ENCODE data around the gene CALB2.
"Not testable (repeated sequence)": the region's sequence is repeated elsewhere in the genome, so short reads cannot be mapped to it uniquely, and the experiment has no call there.

Gene CALB2

DNA sequence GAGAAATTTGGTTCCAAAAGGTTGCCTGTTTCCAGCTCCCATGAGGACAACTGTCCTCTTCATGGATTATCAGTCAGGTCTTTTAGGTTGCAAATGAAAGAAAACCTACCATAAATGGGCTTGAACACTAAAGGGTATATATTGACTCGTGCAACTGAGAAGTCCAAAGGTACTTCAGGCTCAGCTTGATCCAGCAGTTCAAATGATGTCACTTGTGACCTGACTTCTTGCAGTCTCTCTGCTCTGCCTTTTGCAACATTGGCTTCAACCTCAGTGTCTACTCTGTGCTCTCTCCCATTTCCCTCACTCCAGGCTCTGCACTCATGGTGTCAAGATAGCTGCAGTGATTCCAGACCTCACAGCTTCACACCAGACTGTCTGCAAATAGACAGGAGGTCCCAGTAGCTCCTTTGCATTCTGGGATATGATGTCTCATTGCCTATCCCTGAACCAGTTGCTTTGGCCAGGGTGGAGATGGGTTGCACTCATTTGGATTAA is 5.5 kb upstream of the CALB2 start:
- no peak for DNase-seq (ENCODE audit: low spot score)

DNA sequence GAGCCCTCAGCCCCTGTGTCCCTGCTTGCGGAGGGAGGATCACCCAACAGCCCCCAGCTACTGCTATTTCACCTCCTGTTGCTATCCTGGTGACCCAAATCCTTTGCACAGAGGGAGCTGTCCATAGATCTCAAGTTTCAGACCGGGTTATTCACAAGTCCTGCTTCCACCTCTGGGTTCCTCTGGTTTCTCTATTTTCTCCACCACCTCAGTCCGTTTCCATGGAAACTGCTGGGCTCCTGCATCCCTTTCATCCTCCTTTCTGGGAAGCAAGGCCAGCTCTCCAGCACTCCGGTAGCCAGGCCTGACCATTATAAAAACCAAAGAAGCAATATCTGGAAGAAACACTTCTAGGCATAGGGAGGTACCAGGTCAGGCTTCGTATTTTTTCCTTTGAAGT is 4.8 kb upstream of the CALB2 start:
- no peak for DNase-seq (ENCODE audit: low spot score)

DNA sequence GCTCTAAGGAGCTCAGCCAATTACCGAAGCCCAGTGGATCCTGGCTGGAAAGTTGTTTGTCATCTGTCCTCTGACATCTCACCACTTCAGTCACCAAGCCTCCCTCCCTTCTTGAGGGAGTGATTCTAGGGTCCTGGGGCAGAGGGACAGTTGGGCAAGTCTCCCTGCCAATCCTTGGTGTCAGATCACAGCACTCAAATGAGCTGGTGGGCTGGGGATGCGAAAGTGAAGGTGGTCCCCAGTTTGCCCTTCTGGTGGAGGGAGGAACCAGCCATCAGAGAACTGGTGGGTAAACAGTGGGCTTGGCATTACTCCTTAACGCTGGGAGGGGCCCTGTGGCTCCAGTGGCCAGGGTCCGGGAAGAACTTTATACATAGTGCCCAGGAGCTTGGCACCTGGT is 4.4 kb upstream of the CALB2 start:
- DNase-seq (ENCODE audit: low spot score): no peak

DNA sequence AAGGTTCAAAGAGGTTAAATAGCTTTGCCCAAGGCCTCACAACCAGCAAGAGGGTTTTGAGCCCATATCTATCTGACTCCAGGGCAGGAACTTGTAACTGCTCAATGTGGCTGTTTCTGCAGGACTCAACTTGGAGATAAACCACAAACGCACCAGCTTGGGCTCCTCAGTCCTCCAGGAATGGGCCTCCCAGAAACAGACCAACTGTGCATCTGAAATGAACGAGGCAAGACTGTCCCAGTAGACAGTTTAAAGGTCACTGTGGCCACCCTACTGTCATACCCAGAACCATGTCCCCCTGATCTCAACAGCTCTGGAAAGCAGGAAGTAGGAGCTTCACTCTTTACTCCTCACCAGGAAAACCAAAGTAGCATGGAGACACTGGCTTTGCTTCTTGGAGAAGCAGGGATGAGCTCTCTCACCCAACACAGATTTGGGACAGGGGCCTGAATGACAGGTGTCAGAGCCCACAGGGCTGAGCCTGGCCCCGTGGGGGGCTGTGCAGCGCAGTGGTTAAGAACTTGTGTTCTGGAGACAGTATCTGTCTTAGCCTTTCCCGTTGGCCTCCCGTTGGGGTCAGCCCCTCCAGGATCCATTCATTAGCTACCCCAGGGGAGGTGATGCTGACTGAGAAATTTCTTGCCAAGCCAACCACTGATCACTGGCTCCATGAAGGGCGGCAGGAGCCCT is 2.3 kb upstream of the CALB2 start:
- DNase-seq (ENCODE audit: low spot score): no peak

DNA sequence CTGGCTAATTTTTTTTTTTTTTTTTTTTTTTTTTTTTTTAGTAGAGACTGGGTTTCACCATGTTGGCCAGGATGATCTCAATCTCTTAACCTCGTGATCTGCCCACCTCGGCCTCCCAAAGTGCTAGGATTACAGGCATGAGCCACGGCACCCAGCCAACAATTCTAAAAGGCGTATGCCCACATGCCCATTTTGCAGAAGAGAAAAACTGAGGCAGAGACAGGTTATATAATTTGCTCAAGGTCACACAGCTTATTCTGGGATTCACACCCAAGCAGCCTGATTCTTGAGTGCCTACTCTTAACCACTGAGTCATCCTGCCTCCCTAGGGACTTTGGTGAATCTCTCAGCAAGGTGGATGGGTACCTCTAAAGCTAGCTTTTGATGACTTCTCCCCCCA is 1.6 kb upstream of the CALB2 start:
- not testable (repeated sequence) for DNase-seq (ENCODE audit: low spot score)

DNA sequence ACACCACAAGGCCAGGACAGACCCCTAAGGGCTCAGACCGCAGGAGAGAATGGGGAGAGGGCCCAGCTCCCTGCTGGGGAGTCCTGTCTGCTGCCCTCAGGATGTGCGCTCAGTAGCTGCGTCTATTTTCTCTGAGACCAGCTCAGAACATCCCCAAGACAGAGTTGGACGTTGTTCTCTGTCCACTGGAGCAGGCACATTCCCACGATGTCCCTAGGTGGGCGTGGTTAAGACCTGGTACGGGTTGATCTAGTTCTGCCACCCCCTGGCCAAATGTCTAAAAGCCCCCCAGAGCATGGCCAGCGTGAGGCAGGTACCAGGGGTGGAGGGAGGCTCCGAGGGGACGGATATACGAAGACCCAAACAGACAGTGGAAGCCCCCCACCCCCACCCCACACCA is 842 bp upstream of the CALB2 start:
- no peak for DNase-seq (ENCODE audit: low spot score)

DNA sequence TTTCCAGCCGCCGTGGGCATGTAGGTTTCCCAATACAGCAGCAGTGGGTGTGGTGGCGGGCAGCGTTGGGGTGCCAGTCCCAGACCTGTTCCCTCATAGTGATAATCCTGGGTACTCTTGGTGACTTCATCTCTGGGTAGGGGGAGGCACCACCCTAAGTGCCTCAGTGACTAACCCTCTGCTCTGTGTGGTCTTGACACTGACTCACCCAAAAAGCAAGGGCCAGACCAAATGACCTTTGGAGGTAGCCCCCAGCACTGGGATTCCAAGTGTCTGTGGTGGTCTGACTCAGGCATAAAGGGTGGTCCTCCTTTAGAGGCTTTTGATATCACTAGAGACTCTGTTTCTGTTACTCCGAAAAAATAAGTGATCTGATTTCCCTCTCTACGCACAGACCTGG is 908 bp downstream of the CALB2 start:
- DNase-seq (ENCODE audit: low spot score): no peak

DNA sequence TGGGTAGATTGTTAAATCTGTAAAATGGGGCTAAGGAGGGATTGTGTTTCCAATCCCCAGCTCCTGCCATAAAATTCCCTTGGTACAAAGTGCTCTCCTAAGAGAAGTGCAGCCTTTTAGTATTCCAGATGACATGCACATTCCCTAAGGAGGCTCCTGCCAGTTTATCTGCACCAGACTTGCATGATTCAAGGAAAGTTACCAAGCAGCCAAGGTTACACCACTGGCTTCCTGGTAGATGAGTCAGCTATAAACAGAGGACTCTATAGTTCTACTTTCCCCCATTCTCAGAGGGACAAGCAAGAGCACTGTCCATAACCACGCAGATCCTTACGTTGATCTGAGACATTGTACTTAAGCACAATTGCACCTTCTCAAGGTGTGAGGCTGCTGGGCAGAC is 1.9 kb downstream of the CALB2 start:
- no peak for DNase-seq (ENCODE audit: low spot score)

DNA sequence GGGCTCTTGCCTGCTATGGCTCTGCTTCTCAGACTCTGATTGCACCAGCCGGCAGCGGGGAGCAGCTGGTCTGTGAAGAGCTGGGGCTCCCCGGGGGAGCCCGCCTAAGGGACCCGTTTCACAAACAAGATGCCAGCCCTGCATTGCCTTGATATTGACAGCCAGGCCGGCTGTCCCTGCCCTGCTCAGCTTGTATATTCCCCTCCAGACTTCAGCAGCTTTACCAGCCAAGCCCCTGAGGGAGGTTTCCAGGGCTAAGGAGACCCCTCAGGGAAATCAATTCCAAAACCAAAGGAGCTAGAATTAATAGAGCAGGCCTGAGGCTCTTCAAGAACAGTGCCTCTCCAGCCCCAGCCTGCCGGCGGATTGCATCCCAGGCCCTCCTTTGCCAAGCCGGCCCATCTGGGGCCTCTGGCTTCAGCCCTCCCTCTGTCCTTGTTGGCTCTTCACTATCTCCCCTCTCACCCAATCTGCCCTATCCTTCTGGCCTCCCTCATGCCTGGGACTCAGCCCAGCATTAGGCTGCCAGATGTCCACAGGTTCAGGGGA is 5.7 kb downstream of the CALB2 start:
- no peak for DNase-seq (ENCODE audit: low spot score)

DNA sequence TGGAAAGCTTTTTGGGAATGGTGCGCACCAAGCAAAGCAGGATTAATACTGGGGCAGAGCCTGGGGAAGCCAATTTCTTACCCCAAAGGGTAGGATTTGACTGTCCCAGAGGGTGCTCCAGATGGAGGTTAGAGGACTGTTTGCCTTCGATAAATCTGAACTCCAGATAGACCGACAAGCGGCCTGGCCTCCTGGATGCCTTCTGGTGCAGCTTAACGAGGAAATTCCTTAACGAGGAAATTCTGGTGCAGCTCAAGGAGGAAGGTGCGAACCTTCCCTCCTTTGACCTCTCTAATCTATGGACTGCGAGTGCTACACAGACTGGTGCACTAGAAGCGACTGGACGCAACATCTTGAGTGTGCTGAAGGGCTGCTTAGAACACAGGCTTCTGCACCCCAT is 6.5 kb downstream of the CALB2 start:
- no peak for DNase-seq (ENCODE audit: low spot score)

DNA sequence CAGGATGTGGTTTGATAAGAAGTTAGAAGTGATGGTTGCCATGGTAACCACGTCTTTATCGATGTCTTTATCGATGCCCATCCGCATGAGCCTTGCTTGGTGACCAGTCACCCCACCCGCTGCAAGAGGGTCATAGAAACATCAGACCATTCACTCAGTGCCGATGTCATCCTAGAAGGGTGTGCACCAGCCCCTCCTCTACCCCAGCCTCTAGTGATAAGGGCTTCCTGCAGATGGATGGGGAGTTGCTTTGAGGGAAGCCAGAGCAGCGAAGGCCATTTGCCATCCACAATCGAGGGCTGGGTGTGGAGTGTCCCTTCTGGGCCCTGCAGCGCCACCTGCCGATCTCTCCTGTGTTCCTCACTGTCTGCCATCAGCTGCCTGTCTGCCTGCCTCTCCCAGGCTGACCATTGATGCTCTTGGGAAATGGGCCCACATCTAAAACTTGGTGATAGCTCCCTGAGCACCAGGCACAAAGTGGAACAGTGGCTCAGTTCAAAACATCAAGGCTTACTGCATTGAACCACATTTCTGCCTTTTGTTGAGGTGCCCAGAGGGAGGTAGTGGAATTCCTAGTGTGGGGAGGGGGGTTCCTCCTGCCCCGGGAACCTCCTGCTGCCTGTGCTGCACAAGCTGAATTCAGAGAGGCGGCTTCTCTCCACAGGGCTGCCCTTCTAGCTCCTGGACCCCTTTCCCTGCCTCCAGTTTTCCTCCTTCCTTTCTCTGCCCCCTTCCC is 8.9 kb downstream of the CALB2 start:
- DNase-seq (ENCODE audit: low spot score): peak; percentile 38

DNA sequence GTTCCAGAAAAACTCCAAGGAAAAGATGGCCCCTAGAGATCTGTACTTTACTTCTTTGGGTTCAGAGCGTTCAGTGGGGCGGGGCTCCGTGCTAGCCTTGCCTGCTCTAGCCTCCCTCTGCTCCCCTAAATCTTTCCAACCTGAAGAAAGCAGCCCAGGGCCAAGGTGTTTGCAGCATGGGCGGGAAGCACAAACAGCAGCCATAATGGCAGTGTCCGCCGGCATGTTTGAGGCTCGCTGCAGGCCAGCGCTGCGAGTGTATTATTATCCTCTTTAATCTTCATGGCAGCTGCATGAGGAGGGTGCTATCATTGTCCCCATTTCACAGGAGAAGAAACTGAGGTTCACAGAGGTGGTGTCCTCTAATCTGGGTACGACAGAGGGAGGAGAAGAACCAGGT is 10.4 kb downstream of the CALB2 start:
- no peak for DNase-seq (ENCODE audit: low spot score)

DNA sequence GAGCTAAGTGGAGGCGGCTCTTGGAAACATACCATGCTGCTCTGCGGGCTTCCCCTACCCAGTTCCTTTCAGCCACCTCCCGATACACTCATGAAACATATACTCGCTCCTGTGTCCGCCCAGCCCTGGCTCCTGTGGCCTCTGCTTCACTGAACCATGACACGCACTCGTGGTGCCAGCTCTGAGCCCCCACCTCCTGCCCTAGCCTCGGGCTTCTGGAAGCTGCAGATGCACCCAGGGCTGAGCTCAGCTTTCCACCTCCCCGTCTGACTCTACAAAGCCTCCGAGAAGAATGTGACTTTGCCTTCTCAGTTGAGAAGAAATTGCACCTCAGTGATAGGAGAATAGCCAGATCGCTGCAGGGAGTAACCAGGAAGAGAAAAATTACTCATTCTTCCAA is 11.0 kb downstream of the CALB2 start:
- DNase-seq (ENCODE audit: low spot score): no peak

DNA sequence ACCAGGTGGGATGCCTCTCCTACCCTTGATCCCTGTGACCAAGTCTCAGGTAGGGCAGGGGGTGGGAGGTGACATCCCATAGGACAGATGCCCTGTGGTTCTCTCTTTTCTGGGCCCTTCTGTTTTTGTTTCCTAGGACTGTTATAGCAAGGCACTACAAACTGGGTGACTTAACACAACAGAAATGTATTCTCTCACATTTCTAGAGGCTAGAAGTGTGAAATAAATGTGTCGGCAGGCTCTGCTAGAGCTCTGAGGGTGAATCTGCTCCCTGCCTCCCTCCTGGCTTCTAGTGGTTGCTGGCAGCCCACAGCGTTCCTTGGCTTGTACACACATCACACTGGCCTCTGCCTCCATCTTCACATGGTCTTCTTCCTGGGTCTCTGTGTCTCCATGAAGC is 12.7 kb downstream of the CALB2 start:
- DNase-seq (ENCODE audit: low spot score): no peak

DNA sequence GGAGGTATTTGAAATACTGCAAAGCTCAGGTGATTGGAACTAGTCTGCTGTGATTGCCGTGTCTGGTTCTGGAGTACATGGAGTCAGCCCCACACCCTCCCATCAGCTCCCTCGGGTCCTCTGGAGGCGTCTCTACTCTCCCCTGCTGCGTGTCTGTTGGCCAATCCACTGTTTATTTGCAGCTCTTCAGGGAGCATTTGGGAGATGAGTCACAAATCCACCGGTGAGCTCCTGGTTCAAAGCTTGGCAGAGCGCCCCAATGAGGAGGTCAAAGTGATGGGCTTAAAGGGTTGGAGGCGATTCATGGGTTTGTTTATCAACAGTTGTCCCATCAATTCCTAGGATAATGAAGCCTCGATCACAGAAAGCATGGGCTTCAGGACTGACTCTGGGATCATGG is 14.6 kb downstream of the CALB2 start:
- DNase-seq (ENCODE audit: low spot score): no peak

DNA sequence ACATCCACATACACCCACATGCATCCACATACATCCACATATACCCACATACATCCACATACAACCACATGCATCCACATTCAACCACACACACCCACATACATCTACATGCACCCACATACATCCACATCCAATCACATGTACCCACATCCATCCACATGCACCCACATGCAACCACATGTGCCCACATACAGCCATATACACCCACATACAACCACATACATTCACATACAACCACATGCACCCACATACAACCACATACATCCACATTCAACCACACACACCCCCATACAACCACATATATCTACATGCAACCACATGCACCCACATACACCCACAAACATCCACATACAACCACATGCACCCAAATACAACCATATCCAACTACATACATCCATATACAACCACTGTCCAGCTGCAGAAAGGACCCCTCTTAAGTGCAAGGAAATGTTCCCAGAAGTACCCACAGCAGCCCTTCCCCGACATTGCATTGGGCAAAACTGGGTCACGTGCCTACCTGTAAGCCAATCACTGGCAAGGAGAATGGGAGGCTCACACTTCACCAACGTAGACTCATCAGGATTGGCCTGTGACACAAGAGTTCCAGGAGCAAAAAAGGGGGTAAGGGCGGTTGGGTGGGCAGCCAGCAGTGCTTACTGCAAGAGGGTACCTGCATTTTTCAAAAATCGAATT is 18.1 kb downstream of the CALB2 start:
- no peak for DNase-seq (ENCODE audit: low spot score)

DNA sequence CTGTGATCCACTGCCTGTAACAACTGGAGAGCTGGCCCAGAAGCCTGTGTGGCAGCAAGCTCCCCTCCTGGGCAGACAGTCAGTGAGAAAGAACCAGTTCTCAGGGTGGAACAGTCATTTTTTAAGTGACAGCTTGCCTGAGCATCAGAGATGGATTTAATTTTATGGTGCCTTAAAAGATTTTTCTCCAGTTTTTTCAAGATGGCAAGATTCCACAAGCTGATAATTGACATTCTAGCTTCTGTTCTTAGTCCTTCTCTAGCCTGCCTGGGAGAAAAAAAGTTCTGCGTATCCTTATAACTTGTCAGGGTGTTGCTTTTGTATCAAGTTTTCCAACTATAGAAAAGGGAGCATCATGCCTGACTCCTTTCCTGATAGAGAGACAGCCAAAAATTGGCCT is 21.2 kb downstream of the CALB2 start:
- no peak for DNase-seq (ENCODE audit: low spot score)

DNA sequence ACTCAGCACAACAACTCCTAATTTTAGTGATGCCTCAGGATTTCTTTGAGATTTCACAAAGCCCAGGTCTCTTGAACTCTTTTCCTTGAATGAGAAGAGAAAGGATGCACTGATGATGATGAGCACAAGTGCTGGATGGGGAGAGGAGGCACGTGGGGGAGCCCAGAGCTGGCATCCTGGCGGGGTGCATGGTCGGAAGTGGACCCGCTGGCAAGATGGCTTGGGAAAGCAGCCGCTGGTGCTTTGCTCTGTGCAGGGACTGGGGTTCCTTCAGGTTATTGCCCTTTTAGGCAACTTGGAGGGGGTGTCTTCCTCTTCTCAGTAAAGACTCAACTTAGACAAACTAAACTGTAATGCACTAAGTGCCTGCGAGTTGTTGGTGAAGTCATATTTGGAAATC is 22.3 kb downstream of the CALB2 start:
- no peak for DNase-seq (ENCODE audit: low spot score)

DNA sequence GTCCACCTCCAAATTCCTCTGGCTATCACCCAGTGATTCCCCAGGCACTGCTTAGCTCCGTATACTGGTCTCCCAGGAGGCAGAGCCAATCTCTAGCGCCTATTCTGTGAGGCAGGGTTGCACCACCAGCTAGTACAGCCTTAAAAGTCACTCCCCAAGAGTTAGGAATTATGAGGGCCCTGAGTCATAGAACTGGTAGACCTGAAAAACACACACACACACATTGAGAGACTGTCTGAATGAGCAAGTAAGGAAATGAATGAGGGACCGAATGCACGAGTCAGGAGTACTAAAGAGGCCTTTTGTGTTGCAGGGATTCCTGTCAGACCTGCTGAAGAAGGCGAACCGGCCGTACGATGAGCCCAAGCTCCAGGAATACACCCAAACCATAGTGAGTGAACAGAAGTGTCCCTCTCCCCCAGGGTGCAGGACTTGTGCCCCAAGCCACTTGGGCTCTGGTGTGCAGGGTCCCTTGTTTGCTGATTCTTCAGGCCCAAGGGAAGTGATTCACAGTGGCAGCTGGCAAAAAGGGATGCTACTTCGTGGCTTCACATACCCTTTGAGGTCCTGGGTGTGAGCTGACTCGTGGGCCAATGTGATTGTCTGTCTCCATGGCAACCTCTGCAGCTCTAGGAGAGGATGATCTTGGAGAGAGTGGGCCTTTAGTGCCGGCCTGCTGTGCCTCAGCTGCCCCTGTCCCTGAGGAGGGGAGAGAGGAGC is 24.7 kb downstream of the CALB2 start:
- DNase-seq (ENCODE audit: low spot score): no peak

DNA sequence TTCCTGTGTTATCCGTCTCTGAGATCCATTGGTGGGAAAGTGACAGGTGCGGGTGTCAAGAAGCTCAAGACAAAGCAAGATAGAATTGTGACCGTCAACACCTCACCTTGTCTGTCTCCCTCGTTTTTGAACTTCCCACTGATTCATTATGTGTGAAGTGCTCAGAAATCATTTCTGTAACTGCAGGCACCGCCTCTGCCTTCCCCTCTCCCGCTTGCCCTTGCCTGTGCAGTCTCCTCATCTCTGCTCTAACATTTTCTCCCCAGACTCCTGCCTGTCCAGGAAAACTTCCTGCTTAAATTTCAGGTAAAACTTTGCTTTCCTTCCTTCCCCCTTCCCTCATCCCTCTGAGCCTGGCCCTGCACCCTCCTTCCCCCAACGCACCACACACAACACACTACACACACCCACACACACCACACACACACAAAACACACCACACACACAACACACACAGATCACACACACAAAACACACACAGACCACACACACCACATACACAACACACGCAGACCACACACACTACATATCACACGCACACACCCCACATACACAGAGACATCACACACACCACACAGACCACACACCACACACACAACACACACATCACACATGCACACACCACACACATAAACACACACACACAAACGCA is 25.7 kb downstream of the CALB2 start:
- DNase-seq (ENCODE audit: low spot score): no peak

DNA sequence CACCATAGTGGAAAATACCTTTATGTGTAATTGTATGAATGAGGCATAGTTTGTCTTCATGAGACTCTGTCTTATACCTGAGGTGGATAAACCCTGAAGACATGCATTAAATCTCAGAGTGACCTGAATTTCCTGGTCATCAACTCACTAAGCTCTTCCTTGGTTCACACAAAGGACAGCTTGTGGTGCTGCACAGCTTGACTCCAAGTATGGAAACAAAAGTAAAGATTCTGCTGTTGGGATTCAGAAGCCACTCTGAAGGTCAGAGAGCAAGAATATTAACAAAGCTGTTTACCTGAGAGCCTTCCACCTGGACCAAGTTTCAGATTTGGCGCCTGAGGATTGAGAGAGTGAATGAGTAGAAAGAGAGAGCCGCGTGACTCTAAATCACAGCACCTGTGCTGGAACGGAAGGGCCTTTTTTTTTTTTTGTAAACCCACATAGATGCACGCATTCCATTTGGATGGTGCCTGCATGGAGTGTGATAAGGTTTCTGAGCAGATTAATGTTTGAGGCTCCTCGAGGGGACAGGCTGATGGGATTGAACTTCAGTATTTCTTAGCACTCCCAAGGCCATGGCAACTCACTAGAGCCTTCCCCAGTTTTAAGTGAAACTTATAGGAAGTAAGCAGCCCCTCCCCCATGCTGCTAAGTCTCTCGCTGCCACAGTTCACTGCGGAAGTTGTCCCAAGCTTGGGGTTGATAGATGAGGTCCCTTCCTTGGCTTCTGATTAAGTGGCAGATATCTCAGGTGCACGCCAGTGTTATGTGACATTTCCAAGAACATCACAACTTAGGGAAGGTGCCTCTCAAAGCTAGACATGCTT is 28.7 kb downstream of the CALB2 start:
- DNase-seq (ENCODE audit: low spot score): no peak
